ENCODE results near the gene KCTD17.

KCTD17 gene

DNA sequence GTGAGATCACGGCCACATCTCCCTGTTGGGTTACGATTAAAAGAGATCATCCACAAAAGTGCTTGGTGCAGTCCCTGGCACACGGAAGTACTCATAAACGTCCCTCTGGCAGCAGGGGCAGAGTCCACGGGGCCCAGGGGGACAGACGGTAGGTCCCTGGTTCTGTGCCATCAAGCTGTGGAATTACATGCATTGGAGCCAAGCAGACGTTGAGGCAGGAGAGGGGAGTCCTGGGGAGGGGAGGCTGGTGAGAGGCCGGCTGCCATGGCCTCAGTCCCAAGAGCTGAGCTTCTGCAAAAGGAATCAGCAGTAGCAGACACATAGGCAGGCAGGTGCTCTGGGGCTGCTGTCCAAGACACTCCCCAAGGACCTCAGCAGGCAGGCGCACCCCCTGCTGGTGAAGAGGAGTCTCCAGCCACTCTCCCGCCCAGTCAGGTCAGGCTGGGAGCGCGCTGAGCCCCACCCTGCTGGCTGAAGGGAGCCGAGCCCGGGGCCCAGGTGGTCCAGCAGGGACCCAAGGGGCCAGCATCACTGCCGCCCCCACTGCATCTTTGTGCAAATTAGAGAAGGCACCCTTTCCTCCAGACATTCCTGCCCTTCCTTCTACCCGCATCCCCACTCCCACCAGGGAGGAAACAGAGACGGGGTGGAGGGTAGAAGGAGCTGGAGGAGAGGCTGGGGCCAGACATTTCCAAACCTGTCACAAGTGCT is 7.6 kb upstream of the KCTD17 start:
- peak; percentile 36 for DNase-seq

DNA sequence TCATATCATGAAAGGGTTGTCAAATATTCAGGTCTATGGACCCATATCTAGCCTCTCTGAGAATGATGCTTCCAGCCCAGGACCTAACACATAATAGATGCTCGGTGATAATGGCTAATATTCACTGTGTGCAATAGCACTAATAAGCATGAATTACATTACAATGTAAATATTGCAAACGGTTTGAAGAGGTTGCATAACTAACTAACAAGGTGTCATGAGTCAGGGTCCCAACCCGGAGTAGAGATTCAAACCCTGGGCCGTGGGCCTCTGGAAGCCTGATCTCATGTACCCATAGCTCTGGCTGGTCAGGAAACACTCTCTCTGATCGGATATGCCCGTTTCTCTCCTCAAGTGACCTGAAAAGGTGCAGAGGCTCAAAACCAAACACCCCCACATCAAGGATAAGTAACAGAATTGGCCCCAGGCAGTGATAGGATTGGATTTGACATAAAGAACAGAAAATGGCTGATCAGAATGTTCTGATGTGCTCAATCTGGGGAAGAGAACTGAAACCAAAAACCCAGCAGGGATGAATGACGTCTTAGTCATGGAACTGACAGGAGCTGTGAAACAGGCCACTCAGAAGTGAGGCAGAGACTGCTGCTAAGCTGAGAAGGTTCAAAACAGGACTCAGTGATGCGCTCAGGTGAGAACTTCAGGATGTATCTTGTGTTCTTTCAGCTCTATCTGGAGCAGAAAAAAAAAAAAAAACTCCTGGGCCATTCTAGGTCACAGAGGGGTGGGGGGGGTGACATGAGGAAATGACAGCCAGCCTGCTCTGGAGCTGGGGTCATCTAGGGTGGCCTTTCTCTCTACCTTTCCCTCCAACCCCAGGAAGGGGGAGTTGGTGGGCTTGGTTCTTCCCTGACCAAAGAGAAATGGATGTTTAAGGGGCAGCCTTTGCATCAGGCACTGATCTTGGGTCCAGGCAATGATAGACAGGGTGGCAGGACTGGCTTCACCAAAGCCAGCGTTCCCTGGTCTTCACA is 6.6 kb upstream of the KCTD17 start:
- no peak for DNase-seq

DNA sequence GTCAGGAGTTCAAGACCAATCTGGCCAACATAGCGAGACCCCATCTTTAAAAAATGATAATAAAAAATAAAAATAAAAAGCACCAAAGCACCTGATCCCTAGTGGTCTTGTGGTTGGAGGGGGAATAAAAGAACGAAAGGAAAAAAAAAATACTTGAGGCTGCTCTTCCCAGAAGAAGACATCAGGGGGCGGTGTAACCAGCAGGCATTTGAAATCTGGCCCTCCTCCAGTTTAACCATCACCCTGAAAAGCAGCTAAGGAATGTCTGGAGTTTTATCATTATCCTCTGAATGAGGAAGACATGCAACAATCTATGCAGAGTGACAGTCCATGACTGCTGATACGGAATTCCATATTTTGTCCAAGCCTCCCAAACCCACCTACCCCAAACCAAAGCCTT is 5.6 kb upstream of the KCTD17 start:
- DNase-seq: no peak

DNA sequence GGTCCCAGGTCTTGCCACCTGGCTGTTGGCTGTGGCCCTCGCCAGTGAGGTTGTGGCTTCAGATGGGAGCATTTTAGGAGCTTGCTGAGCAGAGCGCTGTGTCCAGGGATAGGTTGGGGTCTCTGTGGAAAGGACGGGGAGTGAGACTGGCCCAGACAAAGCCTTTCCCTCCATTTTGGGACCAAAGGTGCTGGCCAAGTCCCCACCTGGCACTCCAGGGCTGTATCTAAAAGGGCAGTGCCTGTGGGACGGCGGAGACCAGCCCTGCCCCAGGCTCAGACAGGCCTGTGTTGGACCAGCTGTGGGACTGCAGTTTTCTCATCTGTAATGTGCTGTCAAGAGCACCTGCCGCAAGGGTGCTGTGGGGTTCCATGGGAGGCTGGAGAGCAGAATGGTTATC is 5.0 kb upstream of the KCTD17 start:
- no peak for DNase-seq

DNA sequence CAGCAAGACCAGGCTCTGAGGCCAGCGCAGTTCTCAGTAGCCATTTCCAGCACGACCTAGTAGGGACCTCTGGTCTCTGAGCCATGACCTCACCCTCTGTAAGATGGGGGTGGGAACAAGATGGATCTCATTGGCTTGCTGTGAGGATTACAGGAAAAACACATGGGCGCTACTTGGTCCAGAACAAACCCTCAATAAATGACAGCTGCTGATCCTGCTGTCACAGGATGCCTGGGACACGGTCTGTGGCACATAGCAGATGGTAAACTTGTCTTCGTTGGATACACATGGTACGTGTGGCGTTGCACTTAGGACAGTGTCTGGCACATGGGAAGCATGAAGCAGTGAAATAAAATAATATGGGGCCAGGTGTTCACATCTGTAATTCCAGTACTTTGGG is 4.5 kb upstream of the KCTD17 start:
- peak; percentile 99 for DNase-seq

DNA sequence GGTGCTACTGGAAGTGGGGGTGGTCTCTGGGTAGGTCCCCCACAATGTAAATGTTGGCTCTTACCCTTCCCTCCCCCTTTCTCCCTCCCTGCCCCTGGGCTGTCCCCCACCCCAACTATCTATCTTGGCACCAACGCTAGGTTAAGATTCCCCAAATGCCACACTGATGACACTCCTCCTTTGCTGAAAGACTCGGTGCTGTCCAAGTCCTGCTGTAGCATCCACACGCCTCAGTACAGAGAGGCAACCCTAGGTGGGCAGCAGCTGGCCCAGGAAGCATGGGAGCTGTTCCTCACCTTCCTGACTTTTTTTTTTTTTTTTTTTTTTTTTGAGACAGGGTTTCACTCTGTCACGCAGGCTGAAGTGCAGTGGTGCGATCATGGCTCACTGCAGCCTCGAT is 3.4 kb upstream of the KCTD17 start:
- DNase-seq: no peak

DNA sequence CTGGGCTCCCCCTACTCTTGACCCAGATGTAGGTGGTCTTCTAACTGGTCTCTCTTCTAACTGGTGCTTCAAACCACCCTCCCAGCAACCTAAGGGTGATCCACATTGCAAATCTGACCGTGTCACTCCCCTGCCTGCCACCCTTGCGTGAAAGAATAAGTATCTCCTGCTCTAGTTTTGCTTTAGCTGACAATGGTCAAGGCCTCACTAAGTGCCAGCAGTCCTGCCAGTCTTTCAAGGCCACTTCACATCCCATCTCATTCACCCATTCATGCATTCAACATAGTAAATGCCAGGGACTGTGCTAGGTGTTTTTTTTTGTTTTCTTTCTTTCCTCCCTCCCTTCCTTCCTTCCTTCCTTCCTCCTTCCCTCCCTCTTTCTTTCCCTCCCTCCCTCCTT is 2.3 kb upstream of the KCTD17 start:
- no peak for DNase-seq

DNA sequence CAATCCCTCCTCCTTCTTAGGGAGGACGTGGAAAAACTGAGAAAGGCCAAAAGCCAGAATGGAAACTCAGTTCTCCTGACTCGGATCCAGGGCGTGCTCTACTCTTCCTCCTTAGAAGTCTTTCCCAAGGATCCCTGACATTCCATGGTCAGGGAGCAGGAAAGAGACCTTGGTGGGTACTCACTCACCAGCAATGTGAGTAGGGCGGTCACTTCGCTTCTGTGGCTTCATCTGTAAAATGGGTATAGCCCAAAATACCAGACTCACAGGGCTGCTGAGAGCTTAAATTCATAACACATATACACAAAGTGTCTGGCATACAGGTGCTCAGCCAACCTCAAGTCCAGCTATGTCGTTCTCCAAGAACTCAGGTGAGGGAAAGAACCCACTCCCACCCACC is 629 bp upstream of the KCTD17 start:
- DNase-seq: no peak

DNA sequence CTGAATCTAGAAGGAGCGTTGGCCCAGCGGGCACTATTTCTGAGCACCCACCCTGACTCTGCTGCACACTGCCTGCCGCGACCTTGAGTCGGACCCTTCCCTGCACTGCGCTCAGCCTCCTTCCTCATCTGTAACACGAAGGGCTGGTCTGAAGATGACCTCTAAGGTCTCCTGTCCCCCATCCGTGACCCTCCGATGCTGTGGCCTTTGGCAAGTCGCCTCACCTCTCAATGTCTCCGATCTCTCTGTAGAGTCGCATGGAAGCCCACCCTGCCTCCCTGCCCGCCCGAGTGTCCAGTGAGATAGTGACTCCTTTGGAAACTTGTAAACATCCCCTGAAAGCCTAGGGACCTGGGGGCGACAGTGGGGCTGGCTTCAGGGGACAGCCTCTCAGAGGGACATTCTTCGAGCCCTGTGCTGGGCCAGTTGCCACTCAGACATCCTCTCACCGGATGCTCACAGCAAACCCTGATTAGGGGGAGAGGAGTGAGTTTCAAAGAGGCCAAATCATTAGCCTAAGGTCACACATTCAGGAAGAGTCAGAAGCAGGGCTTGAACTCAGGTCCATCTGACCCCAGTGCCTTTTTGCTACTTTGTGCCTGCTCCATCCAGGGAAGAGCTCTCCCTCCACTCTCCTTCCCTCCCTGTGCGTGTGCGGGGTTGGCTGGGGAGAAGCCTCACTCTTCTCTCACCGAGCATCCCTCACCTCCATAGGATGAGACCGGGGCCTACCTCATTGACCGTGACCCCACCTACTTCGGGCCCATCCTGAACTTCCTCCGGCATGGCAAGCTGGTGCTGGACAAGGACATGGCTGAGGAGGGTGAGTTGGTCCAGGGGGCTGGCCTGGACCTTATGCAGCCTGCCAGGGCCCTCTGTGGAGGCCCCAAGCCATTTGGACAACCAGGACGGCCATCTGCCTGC is 1.1 kb downstream of the KCTD17 start:
- DNase-seq: no peak

DNA sequence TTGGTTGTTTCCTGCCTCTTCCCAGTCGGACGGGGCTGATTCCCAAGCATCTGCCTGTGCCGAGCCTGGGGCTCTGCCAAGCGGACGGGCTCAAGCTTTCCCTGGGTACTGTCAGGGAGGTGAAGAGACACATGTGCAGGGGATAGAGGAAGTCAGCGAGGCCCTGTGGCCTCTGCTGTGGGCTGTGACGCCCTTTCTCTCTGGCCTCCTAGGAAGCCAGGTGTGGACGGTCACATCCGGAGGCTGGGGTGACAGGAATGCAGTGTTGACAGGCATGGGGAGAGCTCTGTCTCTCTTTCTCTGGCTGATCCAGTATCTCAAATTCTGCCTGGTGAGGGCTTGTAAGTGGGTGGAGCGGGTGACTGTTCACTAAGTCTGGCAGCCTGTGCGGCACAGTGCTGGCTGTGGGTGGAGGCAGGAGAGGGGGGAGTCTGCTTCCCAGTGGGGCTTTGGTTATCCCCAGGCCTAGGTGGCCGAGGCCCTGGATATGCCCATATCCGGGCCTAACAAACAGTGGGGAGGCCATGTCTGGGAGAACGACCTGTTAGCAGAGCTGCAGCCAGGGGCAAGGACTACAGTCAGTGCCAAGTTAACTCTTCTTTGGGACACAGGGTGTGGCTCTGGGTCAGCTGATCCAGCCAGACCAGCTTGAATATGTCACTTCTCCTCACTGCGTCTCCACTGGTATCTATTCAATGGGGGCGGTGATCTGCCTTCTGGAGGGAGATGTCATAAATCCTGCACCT is 1.9 kb downstream of the KCTD17 start:
- no peak for DNase-seq

DNA sequence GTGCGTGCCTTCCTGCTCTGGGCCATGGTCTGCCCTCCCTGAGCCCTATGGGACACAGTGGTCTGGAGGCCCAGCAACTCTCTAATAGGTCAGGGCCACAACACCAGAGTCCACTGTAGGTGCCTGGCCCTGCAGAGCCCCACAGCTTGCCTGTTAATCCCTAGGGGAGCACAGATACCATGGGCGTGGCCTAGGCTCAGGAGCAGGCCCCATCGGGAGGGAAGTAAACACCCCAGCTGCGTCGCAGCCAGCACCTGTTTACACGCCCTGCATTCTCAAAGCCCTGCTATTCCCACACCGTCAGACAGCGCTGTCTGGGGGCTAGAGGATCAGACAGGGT is 2.5 kb downstream of the KCTD17 start:
- peak; percentile 87 for DNase-seq

DNA sequence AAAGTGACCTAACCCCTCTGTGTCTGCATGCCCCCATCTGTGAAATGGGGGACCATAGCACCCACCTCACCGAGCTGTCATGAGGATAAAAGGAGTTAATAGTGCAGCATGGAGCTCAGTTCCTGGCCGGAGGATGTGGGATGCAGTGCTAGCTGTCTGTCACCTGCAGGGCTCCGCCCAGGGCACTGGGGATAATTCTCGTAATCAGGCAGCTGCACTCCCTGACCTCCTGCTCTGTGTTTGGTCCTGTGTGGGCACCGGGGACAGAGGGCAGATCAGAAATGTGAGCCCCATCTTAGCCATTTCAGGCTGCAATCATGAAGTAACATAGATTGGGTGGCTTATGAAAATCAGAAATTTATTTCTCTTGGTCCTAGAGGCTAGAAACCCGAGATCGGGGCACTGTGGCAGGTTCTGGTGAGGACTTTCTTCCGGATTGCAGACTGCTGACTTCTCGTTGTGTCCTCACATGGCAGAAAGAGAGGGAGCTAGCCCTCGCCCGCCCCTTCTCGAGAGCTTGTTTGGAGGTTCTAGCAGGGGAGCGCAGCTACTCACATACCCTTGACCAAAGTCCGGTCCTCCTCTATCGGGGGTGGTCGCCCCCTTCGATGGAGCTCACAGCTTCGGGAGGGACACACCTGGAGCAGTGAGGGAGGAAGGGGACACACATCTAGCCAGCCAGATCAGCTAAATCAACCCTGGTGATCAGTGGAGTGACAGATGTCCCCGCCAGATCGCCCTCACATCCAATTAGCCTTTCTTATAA is 3.2 kb downstream of the KCTD17 start:
- no peak for DNase-seq

DNA sequence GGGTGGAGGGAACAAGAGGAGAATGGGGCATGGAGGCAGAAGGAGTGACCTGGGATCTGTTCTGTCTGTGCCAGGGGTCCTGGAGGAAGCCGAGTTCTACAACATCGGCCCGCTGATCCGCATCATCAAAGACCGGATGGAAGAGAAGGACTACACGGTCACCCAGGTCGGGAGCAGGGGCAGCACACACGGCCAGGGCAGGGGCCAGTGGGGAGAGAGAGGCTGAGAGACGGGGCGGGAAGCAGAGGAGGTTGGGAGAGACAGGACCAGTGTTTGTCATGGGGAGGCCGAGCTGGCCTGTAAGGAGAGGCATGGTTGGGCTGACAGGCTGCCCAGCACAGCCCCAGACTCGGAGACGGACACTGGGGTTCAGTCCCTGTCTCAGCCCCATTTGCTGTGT is 4.7 kb downstream of the KCTD17 start:
- no peak for DNase-seq

DNA sequence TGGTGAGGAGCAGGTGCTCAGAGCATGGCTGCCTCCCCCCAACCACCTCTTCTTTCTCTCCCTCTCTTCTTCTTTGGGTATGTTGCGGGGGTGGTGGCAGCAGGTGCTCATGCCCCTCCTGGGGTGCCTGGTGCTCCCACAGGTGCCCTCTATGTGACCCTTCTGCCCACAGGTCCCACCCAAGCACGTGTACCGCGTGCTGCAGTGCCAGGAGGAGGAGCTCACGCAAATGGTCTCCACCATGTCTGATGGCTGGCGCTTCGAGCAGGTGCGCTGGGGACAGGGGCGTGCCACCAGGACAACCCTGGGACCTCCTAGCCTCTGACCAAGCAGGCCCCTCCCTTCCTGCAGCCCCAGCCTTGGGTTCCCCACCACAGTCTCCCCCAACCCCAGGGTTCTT is 5.7 kb downstream of the KCTD17 start:
- no peak for DNase-seq

DNA sequence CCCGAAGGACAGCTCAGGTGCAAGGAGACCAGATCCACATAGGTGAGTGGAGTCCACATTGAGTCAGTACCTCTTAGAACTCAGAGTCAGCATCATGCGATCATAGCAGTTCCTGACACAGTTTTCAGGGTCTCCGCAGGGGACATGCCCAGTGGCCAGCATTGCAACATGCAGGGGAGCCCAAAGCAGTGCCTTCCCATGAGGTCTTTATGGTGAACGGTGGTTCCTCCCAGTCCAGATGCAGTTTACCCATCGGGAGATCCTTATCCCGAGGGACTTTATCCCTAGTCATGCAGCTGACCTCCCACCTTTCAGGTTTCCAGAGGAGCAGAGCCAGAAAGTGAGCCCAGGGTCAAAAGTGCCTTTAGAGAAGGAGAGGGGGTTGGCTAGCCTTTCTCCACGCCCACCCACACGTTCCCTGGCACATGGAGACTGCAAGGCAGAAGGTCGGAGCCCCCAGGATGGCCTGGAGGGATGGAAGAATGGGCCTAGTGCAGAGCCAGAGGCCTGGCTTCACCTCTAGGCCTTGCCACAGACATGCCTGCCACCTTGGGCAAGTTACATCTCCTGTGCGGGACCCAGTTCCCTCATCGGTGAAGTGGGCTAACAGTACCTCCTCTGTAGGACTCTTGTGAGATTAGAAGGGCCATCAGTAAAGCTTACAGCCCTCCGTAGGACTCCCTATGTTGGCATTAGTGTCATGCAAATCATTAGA is 6.4 kb downstream of the KCTD17 start:
- no peak for DNase-seq

DNA sequence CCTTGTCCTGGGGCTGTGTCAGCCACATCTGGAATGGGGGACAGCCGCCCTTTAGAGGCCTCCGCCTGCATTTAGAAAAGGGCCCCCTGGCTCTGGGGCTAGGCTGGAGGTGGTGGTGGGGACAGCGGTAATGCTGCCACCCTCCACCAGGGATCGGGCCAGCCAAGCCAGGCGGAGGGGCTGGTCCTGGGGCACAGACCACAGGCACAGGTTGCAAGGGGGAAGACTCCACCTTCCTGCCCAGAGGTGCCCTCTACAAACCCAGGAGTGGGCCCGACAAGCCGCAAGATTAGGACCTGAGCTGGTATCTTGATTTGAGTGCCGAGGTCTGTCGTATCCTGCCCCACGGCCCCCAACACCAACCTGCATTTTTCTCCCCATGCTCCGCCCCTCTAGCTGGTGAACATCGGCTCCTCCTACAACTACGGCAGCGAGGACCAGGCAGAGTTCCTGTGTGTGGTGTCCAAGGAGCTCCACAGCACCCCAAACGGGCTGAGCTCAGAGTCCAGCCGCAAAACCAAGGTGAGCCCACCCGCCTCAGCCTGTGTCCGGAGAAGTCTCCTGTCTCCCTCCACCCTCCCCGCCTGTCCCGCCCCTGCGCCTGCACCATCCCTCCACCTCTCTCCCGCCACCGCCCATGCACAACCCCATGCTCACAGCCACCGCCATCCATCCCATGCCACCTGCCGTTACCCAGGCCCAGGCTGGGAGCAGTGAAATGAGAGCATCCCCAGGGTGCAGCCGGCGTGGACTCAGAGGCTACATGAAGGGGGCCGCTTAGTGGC is 7.6 kb downstream of the KCTD17 start:
- DNase-seq: no peak

DNA sequence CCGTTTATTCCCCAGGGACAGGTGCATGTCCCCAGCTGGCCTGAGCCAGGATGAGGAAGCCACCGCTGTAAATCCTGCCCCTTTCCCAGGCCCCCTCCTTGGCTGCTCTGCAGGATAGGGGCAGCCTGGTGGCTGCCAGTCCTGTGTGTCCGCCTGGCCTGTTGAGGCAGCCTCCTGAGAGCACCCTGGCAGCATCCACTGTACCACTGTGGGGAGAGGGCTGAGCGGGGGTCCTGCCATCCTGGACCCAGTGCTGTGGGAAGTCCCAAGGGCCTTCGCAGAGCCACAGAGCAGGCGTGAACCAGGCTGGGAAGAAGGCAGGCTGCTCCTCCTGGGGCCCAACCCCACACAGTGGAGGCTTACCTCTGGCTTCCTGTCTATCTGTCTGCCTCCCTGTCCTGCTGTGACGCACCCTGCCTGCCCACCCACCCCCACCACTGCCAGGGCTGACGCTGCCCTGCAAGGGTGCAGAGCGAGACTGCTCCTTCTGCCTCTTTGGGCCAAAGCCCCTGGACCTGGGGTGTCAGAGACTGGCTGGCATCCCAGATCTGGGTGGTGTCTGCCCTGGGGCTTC is 8.4 kb downstream of the KCTD17 start:
- no peak for DNase-seq

DNA sequence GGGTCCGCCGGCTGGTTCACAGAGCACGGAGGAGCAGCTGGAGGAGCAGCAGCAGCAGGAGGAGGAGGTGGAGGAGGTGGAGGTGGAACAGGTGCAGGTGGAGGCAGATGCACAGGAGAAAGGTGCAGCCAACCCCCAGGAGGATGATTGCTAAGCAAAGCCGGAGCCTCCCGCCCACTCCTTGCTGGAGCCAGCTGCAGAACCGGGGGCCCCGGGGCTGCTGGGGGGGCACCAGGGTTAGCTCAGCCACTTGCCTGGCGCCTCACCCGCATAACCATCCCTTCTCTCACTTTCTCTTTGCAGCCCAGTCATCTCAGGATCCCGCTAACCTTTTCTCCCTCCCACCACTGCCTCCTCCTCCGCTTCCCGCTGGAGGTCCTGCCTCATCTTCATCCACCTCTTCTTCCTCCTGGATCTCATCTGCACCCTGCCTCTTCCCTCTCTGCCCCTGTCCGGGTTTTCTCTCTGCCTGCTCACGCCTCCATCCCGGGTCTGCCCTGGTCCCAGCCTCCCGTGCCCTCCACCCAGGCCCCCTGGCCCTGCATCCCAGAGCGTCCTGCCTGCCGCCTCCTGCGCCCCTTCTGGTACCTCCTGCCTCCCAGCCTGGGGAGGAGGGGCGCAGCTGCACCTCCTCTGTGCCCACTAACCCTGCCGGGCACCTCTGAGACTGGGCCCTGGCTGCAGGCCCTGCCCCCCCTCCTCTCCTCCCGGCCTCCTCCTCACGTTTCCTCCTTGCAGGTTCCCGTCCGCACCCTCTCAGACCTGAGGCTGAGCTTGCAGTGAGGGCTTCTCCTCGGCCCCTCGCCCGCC is 9.5 kb downstream of the KCTD17 start:
- peak; percentile 90 for DNase-seq
